HG02852 (cell line): ENCODE measurements around the gene KCNAB2.

ENCODE experiments used
- ATAC-seq: cut with Tn5 transposase; IDR thresholded peaks from one replicate; pipeline ENCODE4 v1.9.1; 2021; ENCODE audit warnings: mild to moderate bottlenecking, moderate library complexity; ENCODE audit not compliant: unreplicated experiment

The KCNAB2 gene

DNA sequence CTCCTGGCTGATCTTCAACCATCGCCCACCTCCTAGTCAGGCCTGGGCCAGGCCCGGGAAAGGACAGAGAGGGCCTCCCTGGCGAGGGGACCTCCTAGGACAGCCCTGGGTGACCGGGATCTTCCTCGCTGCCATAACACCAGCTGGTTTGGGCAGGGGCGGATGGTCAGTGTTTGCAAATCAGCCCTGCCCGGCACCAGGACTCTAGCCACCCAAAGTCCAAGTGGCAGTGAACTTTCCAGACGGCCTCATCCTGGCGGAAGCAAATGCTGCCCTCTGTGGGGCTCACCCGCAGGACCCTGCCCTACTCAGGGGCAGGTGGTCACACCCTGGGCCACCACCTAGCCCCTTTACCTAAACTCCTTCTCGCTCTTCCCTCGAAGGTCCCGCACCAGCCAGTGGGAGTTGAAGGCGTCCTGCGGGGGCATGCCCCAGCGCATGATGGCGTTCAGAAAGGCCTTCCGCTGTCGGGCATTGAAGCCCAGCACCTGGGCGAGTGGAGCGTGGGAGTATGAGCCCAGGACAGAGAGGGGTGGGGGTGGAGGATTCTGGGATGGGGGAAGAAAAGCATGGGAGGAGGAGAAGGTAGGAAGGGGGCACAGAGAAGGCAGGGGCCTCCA lies 79.2 kb downstream of the KCNAB2 start:
- no peak for ATAC-seq

DNA sequence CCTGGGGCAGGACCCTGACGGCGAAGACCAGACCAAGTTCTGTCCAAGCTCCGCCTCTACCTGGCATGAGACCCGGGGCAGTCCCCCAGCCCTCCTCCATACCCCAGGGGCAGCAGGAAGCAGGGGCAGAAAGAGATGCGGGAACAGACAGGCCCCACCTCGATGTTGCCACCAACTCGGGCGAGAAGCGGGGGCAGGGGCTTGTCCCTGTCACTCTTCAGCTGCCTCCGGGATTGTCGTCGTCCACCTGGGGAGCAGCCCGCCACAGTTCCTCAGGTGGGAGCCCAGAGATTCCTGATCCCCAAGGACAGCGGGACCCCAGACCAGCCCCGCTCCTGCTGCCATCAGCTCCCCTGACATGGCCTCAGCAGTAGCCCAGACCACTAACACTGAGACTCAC lies 79.7 kb downstream of the KCNAB2 start:
- ATAC-seq = no peak

GRCh38 chr1:6126028-6126427 lies 80.3 kb downstream of the KCNAB2 start:
- no peak for ATAC-seq

DNA sequence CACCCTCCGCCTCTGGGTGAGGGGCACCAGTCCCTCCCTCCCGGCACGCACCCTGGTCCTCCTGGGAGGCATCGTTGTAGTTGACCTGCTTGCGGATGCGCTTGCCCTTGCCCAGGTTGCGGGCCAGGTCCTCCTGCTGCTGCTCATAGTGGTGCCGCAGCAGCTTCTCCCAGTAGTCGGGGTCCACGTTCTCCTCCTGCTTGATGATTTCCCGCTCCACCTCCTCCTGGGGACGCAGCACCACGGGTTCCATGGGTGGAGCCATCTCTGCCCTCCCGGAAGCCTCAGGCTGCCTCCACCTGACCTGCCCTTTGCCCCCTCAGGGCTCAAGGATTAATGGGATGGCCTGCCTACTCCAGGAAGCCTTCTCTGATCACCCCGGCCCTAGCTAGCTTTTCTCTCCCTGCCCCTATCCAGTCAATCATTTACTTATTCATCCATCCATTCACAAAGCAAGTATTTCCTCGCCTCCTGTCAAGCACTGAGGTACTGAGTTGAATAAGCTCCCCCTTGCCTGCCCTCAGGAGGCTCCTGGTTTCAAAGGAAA lies 80.9 kb downstream of the KCNAB2 start:
- no peak for ATAC-seq

- ATAC-seq = no peak
These were observed 82.0 kb downstream of the KCNAB2 start for GRCh38 chr1:6127587-6128163.

DNA sequence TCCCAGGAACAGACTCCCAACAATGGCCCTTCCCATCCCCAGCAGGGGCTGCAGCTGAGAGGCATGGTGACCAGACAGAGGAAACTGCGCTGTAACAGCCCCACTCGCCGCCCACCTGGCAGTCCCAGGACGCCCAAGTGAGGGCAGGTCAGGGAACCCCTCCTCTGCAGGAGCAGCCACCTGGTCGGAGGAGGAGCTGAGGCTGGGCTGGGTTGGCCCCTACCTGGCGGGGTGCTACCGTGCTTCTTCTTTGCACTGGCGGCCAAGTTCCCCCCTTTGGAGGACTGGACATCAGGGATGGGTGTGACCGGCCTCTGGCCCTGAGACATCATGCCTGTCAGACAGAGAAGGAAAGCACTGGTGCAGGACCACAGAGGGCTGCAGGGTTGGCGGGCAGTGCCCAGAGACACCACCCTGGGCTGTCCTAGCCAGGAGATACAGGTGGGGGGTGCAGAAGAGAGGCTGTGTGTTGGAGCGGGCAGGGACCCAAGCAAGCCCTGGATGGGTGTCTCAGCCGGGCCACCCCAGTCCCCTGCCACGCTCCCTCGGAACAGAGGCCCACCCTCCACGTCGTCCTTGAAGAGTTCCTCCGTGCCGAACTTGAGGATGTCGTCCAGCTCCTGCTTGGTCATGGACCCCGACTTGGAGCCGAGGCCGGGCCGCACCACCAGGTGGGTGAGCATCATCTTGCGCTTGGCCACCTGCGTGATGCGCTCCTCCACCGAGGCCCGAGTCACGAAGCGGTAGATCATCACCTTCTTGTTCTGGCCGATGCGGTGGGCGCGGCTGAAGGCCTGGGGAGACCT lies 82.8 kb downstream of the KCNAB2 start:
- no peak for ATAC-seq

- no peak for ATAC-seq
These were observed 83.6 kb downstream of the KCNAB2 start for GRCh38 chr1:6129313-6129712.

- ATAC-seq = no peak
These were observed 84.3 kb downstream of the KCNAB2 start for GRCh38 chr1:6130036-6130435.

- ATAC-seq = no peak
These were observed 84.9 kb downstream of the KCNAB2 start for GRCh38 chr1:6130596-6130995.

GRCh38 chr1:6131561-6131960 lies 85.9 kb downstream of the KCNAB2 start:
- ATAC-seq = no peak

DNA sequence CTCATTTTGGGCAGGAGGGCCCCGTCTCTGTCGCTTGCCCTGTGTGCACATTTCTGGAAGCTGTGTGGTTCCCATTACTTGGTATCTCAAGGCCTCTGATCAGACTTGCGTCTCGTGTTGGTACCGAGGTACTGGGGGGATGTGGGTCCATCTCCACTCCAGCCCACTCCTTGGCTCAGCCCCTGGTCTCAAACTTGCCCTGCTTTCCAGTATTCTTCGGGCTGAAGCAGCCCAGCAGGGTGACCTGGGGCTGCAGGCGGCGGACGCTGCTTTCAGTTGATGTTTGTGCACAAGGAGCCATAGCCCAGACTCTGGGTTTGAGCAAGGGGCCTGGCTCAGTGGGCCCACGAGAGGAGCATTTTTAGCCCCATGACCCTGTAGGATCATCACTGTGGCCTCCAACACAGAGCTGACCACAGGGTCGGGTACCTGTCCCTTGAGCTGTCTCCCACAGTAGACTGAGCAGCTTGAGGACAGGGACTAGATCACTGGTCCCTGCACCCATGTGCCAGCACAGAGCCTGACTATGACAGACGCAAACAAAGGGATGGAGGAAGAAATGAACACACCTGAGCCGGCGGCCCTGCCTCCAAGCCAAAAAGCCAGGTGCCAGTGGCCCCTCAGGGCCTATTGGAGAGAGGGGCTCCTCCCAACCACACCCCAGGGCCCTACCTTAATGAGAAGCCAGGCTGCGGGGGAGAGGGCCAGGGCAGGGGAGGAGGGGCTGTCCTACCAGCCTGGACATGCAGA lies 87.6 kb downstream of the KCNAB2 start:
- ATAC-seq = no peak

DNA sequence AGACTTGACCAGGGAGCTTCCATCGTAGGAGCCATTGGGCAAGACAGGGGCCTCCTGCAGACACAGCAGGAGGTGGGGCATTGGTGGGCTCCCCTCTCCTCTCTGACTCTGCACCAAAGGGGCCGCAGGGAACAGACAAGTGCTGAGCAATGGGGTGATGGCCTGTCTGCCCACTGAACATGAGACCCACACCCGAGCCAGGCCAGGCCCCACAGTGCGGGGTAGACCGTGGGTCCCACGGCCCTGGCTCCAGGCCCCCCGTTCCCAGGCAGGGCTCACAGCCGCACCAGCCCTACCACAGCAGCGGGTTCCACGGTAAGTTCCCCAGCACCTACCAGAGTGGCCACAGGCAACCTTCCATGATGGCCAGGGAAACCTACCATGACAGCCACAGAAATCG lies 88.5 kb downstream of the KCNAB2 start:
- no peak for ATAC-seq

DNA sequence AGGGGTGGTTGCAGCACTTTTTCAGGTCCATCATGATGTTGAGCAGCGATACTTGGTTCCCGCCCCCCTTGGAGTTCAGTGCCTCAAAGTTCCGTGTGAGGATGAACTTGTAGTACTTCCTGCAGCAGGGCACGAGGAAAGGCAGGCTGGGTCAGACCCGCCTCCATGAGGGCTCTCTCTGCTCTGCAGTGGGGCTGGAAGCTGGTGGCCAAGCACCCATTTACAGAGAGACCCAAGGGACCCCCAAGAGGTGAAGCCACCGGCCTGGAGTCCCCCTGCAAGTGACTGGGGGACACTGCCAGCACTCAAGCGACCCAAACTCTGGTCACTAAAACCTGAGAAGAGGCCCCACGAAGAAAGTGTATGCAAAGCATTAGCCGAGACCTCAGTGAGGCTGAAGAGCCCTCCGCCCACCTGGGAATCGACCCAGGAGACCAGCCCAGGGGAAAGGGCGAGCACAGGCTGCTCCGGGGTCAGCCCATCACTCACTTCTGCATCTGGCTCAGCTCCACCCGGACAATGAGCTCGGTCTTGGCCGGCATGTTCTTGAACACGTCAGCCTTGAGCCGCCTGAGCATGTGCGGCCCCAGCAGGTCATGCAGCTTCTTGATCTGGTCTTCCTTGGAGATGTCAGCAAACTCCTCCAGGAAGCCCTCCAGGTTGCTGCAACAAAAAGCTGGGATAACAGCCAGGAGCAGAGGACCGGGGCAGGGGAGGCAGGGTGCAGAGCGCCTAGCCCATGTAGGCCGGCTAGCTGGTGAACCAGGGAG lies 89.2 kb downstream of the KCNAB2 start:
- ATAC-seq = no peak

- no peak for ATAC-seq
These were observed 91.0 kb downstream of the KCNAB2 start for GRCh38 chr1:6136516-6137220.

DNA sequence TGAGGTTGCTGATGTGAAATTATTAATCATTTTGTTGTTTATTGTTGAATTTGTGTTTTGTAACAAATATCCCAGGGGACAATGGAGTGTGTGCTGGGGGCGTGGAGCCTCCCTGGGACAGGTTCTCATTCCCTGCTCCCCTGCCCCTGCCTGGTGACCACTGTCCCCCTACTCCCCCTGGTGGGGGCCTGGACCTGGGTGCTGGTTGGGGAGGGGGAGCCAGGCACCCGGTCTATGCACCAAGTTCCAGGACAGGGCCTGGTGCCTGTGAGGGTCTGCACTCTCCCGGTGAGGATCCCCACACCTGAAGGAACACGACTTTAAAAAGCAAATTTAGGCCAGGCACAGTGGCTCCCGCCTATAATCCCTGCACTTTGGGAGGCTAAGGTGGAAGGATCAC lies 92.1 kb downstream of the KCNAB2 start:
- no peak for ATAC-seq

GRCh38 chr1:6140413-6140812 lies 94.7 kb downstream of the KCNAB2 start:
- no peak for ATAC-seq

DNA sequence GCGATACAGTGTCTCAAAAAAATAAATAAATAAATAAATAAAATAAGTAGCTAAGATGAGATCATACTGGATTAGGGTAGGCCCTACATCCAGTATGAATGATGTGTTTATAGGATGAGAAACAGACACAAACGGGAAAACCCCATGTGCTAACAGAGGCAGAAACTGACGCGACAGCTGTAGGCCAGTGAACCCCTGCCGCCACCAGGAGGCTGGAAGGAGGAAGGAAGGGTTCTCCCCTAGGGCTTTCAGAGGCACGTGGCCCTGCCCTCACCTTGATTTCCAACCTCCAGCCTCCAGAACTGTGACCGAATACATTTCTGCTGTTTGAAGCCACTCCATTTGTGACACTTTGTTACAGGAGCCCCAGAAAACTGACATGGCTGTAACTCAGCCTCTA lies 95.9 kb downstream of the KCNAB2 start:
- no peak for ATAC-seq

- no peak for ATAC-seq
These were observed 96.4 kb downstream of the KCNAB2 start for GRCh38 chr1:6142036-6142621.

GRCh38 chr1:6142734-6143133 lies 97.0 kb downstream of the KCNAB2 start:
- no peak for ATAC-seq

DNA sequence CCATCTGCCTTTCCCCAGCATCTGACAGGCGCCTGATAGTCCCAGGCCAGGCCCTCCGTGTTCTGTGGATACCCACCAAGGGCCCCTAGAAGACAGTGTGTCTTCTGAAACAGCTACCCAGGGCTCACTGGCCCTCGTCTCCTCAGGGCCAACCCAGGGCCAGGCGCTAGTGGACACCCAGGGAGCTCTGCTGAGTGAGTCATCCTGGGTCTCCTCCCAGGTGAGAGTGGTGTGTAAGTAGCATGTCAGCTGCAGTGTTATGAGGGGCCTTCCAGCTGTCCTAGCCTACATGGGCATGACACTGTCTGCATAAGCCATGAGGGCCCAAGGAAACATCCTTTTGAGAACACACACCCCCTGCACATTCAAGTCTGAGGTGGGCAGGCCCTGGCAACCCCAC lies 97.7 kb downstream of the KCNAB2 start:
- ATAC-seq = no peak
